GM19452 (cell line): ENCODE measurements around the gene FGF2.
"Not testable (repeated sequence)": the region's sequence is repeated elsewhere in the genome, so short reads cannot be mapped to it uniquely, and the experiment has no call there.

Experiments used
- ATAC-seq: cut with Tn5 transposase; IDR thresholded peaks from one replicate; pipeline ENCODE4 v1.9.1; 2021; ENCODE audit not compliant: unreplicated experiment

Gene FGF2

GRCh38 chr4:122826553-122827257, at the start of gene FGF2:
TSS of gene FGF2 (plus strand) at chr4:122826831. CDS start at chr4:122827175, 344 bp downstream.
- ATAC-seq = peak; percentile 20

- ATAC-seq = no peak
Measured at GRCh38 chr4:122776916-122777315, 49.7 kb upstream of the FGF2 start.

GRCh38 chr4:122777846-122778673, 48.6 kb upstream of the FGF2 start:
- ATAC-seq = no peak

- no peak for ATAC-seq
Measured at GRCh38 chr4:122781486-122781885, 45.1 kb upstream of the FGF2 start.

GRCh38 chr4:122783301-122784215, 43.1 kb upstream of the FGF2 start:
- no peak for ATAC-seq

- no peak for ATAC-seq
Measured at GRCh38 chr4:122784261-122784660, 42.4 kb upstream of the FGF2 start.

- ATAC-seq = no peak
Measured at GRCh38 chr4:122785099-122785498, 41.5 kb upstream of the FGF2 start.

GRCh38 chr4:122786296-122786695, 40.3 kb upstream of the FGF2 start:
- ATAC-seq = not testable (repeated sequence)

GRCh38 chr4:122786920-122787319, 39.7 kb upstream of the FGF2 start:
- ATAC-seq = not testable (repeated sequence)

GRCh38 chr4:122787940-122788339, 38.7 kb upstream of the FGF2 start:
- ATAC-seq = no peak

GRCh38 chr4:122788935-122789334, 37.7 kb upstream of the FGF2 start:
- ATAC-seq = no peak

GRCh38 chr4:122793811-122794210, 32.8 kb upstream of the FGF2 start:
- no peak for ATAC-seq

GRCh38 chr4:122796801-122797404, 29.7 kb upstream of the FGF2 start:
- ATAC-seq = no peak

GRCh38 chr4:122797405-122798094, 29.1 kb upstream of the FGF2 start:
- ATAC-seq = no peak

- ATAC-seq = no peak
Measured at GRCh38 chr4:122798101-122798500, 28.5 kb upstream of the FGF2 start.

- ATAC-seq = no peak
Measured at GRCh38 chr4:122798917-122799316, 27.7 kb upstream of the FGF2 start.

- no peak for ATAC-seq
Measured at GRCh38 chr4:122803788-122804208, 22.8 kb upstream of the FGF2 start.

GRCh38 chr4:122806981-122807679, 19.5 kb upstream of the FGF2 start:
- ATAC-seq = no peak

- ATAC-seq = no peak
Measured at GRCh38 chr4:122810669-122811068, 16.0 kb upstream of the FGF2 start.

- not testable (repeated sequence) for ATAC-seq
Measured at GRCh38 chr4:122811781-122812180, 14.8 kb upstream of the FGF2 start.
